Gastrocnemius medialis (tissue), 4 donors: Measurements from ENCODE around the gene NMT2. TPM values are rescaled to one million over a fixed set of nuclear protein-coding genes. Genes with fewer than 3 reads are reported as not detected.

ENCODE experiments used
- ATAC-seq, 2 donors: fragments of 150-250 bp; one replicate each; pipeline ENCODE4 v1.9.1; 2016
- DNase-seq, 2 donors: peaks; one replicate each; pipeline ENCODE4 v3.0.0-alpha.2; 2019
- H3K27ac ChIP-seq, 4 donors: fragments of 200-600 bp; sonication (generic); 1 replicate in 1 of 4; 2 replicates in 3 of 4; pipeline ENCODE4 v1.5.1; 2016 to 2018; ENCODE audit warnings: mild to moderate bottlenecking in 2 of 4, moderate library complexity in 1 of 4
- H3K27me3 ChIP-seq, 3 donors: fragments of 200-600 bp; sonication (generic) in 2 of 3; 1 replicate in 1 of 3; 2 replicates in 2 of 3; pipeline versions ENCODE4 v1.5.1 to v1.6.0; 2016 to 2019; ENCODE audit warnings: mild to moderate bottlenecking in 1 of 3, moderate library complexity in 1 of 3
- H3K36me3 ChIP-seq, 2 donors: fragments of 200-600 bp; sonication (generic) in 1 of 2; one replicate each; pipeline ENCODE4 v1.5.1; 2017 to 2018
- H3K4me1 ChIP-seq, 2 donors: fragments of 200-600 bp; sonication (generic) in 1 of 2; one replicate each; pipeline ENCODE4 v1.5.1; 2016 to 2017; ENCODE audit warnings: mild to moderate bottlenecking in 2 of 2
- H3K4me3 ChIP-seq, 4 donors: fragments of 200-600 bp; sonication (generic) in 3 of 4; 1 replicate in 1 of 4; 2 replicates in 3 of 4; pipeline ENCODE4 v1.5.1; 2016 to 2019; ENCODE audit warnings: mild to moderate bottlenecking in 2 of 4
- H3K9me3 ChIP-seq, 3 donors: fragments of 200-600 bp; sonication (generic) in 2 of 3; 1 replicate in 1 of 3; 2 replicates in 2 of 3; pipeline ENCODE4 v1.5.1; 2016 to 2019
- CTCF ChIP-seq, 5 experiments: fragments of 450-650 bp in 3 of 5; fragments of 200-600 bp in 2 of 5; sonication (generic) in 2 of 5; IDR thresholded peaks in 4 of 5; conservative IDR thresholded peaks in 1 of 5; 1 replicate in 4 of 5; 2 replicates in 1 of 5; pipeline ENCODE4 v1.5.1; 2016 to 2019; ENCODE audit warnings: antibody characterized with exemption in 5 of 5, mild to moderate bottlenecking in 3 of 5, moderate library complexity in 3 of 5
- POLR2A ChIP-seq, 2 donors: fragments of 450-650 bp; IDR thresholded peaks; one replicate each; pipeline ENCODE4 v1.6.1; 2017; ENCODE audit warnings: antibody characterized with exemption in 2 of 2, mild to moderate bottlenecking in 2 of 2, moderate library complexity in 2 of 2
- in situ Hi-C, 4 donors: fragments of 200-750 bp; cut with MboI; loops; one replicate each; pipeline versions ENCODE4 v1.15.0 to v1.8.0; 2017; ENCODE audit warnings: low sequenced_read_pairs in 4 of 4
- intact Hi-C: fragments of 100-400 bp; cut with DNase I; formaldehyde crosslinking; loops from one replicate; pipeline ENCODE4 v1.15.1; 2023; ENCODE audit warnings: low total_unique reads
- total RNA-seq, 4 donors: library from RNA; depleted of rRNA; stranded (reverse); fragments of >200 nt; gene quantifications; one replicate each; pipeline versions ENCODE4 v1.1.0 to v1.2.3, GENCODE V29; 2016

Gene NMT2
- total RNA-seq, 4 donors from 2014 or later = 6.0 to 10.3 (median 8.2) TPM

- Histone ChIP-seq H3K27me3 (no peaks in the 10 kb centered on the region), H3K36me3 (no peaks in the 10 kb centered on the region), H3K4me1 (no peaks in the 10 kb centered on the region), H3K27ac (no peak overlapping the region), H3K4me3 (no peak overlapping the region), H3K9me3 (no peaks in the 10 kb centered on the region)
- in situ Hi-C loops (loop anchor here in 1 of 4 donors (25.0 kb wide), 1 partner anchor 1662 kb away; the partner anchor contains the start of gene RSU1), intact Hi-C loops (no loop called here)
- DNase-seq = no peak
- ATAC-seq = no peak
- no peak for TF ChIP-seq POLR2A (IDR thresholded peaks at IDR 0.05)
- TF ChIP-seq CTCF (IDR thresholded peaks at IDR 0.05 in 4 of 5, conservative IDR thresholded peaks at IDR 0.05 in 1 of 5) = no peak
These were observed 17.9 kb downstream of the NMT2 start for GRCh38 chr10:15150563-15150962.

GRCh38 chr10:15149042-15149771, 19.3 kb downstream of the NMT2 start:
- Histone ChIP-seq H3K27ac (no peak overlapping the region), H3K4me3 (no peak overlapping the region), H3K27me3 (no peaks in the 10 kb centered on the region), H3K9me3 (no peaks in the 10 kb centered on the region), H3K36me3 (no peaks in the 10 kb centered on the region), H3K4me1 (no peaks in the 10 kb centered on the region)
- no peak for DNase-seq
- no peak for ATAC-seq
- TF ChIP-seq POLR2A (IDR thresholded peaks at IDR 0.05) (no peak), CTCF (IDR thresholded peaks at IDR 0.05 in 4 of 5, conservative IDR thresholded peaks at IDR 0.05 in 1 of 5) (no peak)
- in situ Hi-C loops = no loop called here
- intact Hi-C loops = no loop called here

- Histone ChIP-seq H3K9me3 (no peaks in the 10 kb centered on the region), H3K4me3 (no peak overlapping the region), H3K27ac (no peak overlapping the region), H3K27me3 (no peaks in the 10 kb centered on the region), H3K4me1 (peaks cover under 1% of the 10 kb centered on the region in 2 donors), H3K36me3 (no peaks in the 10 kb centered on the region)
- DNase-seq (no peak), ATAC-seq (no peak)
- intact Hi-C loops (no loop called here), in situ Hi-C loops (no loop called here)
- TF ChIP-seq CTCF (IDR thresholded peaks at IDR 0.05 in 4 of 5, conservative IDR thresholded peaks at IDR 0.05 in 1 of 5) = no peak
- TF ChIP-seq POLR2A (IDR thresholded peaks at IDR 0.05) = no peak
These were observed 20.7 kb downstream of the NMT2 start for GRCh38 chr10:15147594-15148392.

DNA sequence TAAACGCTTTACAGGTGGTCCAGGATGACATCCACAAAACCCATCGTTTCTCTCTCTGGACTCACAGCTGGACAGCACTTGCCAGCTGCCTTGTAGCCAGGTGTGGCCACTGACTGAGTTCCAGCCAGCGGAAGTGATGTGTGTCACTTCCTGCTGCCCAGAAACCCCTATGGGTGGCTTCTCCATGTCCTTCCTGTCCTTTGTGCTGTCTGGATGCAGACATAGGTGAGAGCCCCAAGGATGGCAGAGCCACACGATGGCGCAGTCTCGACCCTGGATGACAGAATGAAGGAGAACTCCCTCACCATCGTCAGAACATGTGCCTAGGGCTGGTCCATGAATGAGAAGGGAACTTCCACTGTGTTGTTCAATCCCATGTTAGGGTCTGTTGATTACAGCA, 22.1 kb downstream of the NMT2 start:
- in situ Hi-C loops (no loop called here), intact Hi-C loops (no loop called here)
- no peak for ATAC-seq

More for the DNA sequence above, 22.1 kb downstream of the NMT2 start:
- peaks cover 9 to 15% of the 10 kb centered on the region in 2 donors for H3K4me1 ChIP-seq
- H3K9me3 ChIP-seq = no peaks in the 10 kb centered on the region
- no peak overlapping the region for H3K27ac ChIP-seq
- no peak for TF ChIP-seq POLR2A (IDR thresholded peaks at IDR 0.05)
- TF ChIP-seq CTCF (IDR thresholded peaks at IDR 0.05 in 4 of 5, conservative IDR thresholded peaks at IDR 0.05 in 1 of 5) = no peak
- no peaks in the 10 kb centered on the region for H3K36me3 ChIP-seq
- DNase-seq = no peak
- H3K27me3 ChIP-seq = no peaks in the 10 kb centered on the region
- no peak overlapping the region for H3K4me3 ChIP-seq
